T-helper 9 cell (primary cell): ENCODE data around the gene ATP8B4.
"Not testable (repeated sequence)": the region's sequence is repeated elsewhere in the genome, so short reads cannot be mapped to it uniquely, and the experiment has no call there.

Experiments used
- DNase-seq: peaks from one replicate; pipeline ENCODE4 v3.0.0-alpha.2; 2020

ATP8B4 gene

GRCh38 chr15:50003786-50004334 is 115.2 kb downstream of the ATP8B4 start:
- DNase-seq = peak; percentile 24

DNA sequence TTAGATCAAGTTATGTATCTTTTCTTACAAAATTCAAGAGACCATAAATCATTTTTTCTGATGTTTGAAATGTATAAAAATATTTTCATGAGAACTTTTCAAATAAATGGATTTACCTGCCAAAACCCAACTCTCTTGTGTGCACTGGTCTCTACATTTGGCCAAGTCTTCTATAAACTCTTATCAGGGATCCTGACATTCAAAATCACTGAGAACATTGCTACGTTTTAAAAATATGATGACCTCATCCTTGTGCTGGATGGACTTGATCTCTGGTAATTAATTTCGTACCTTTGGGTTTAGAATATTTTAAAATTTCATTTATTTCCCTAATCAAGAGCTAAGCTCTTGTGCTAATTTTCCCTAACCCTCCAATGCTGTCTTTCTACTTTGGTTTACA is 127.4 kb downstream of the ATP8B4 start:
- DNase-seq = no peak

DNA sequence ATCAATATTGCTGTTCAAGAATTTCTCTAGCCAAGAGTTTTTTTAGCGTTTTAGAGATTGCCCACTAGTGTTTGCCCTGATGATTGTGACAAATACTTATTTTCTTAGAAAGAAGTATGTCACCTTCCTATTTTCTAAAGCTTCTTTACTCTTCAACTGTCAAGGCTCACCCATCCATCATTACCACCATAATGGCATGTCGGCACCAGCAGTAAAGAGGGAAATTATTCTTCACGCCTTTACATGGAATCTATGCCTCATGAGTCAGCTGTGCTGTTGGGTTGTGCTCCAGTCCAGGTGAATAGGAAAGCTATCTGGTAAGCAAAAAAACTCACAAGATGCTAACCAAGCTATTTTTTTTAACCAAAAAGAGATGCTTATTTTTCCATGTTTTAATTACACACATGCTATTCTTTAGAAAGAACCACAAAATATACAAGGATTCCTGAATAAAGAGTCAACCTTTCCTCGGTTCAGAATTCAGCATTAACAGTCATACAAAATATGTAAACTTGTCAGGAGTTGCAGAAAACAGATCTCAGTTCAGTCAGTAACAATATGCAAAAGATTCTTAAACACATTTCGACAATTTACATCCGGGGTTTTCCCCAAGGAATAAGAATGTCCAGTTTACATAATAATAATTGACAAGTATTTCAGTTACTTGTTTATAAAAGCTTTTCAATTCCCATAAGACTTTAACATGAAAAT is 128.0 kb downstream of the ATP8B4 start:
- DNase-seq = no peak

DNA sequence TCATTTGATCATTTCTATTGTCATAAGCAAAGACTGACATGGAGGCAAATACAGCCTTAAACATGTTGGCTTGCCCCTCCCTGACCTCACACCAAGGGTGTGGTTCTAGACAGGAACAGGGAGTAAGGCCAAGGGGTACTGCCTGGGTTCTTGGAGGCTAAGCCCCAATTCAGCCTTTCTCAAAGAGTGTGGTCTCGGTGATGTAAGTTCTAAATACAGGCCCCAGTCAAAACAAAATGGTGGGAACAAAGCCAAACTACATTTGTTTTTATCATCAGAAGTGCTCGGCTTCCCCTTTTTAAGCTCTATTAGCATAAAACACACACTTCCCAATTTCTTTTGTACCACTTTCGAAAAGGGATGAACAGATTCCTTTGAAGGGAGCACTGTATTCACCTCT is 129.5 kb downstream of the ATP8B4 start:
- no peak for DNase-seq

GRCh38 chr15:49988766-49989165 is 130.3 kb downstream of the ATP8B4 start:
- DNase-seq = no peak

DNA sequence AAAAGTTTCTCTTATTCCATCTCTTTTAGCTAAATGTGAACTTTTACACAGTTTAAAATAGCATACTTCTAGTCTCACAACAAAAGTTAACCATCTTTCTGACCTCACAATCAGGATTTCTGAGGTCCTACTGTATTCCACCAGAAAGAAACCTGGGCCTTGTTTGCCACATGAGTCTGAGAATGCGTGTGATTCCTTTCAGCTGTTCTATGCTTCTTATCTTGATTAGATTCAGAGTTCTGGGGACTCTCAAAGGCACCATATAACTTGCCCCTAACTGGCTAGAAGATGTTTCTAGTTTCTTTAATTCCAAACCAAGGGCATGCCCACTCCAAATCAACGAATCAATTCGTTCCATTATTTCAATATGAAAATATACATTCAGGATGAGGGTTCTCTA is 131.1 kb downstream of the ATP8B4 start:
- DNase-seq = no peak

DNA sequence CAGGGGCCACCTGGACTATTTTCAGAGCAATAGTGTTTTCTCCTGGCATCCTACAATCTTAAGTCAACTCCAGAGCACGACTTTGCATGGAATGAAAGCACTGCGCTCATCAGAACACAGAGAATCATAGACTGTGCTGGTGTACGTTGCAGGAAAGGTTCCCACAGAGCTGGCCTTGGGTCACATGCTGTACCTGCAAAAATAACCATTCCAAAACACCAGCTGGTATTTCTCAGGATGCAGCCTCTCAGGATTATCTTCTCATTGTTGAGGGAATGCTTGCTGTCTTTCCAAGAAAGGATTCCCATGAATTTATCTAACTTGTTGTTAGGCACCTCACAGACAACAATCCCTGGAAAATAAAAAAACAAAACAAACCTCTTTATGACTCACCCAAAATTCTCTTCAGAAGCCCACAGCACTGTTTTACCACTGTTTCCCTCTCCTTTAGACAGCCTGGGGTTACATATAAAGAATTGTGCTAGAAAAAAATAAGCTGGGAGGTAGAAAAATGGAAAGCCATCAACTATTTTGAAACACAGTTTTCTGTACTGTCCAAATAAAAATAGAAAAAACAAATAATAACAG is 131.7 kb downstream of the ATP8B4 start:
- no peak for DNase-seq

GRCh38 chr15:49986326-49986725 is 132.7 kb downstream of the ATP8B4 start:
- DNase-seq = no peak

- no peak for DNase-seq
Observed at GRCh38 chr15:49985463-49985862, 133.6 kb downstream of the ATP8B4 start.

DNA sequence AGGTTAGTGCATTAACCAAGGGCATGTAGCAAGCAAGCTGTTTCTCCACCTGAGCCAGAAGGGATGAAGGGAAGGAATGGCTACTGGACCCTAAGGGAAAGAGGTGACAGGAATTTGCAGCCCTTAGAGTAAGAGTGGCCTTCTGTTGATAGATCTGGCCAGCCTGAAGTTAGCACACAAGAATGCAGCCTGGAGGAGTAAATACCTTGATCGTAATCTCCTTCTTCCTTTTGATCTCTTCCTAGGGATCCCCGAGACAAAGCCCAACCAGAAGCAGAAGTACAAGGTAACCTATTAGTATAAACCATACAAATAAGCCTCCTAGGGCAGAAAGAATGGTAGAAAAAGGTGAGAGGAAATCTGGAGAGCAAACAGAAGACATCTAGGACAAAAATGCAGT is 134.6 kb downstream of the ATP8B4 start:
- DNase-seq = no peak

GRCh38 chr15:49982584-49982983 is 136.4 kb downstream of the ATP8B4 start:
- DNase-seq = no peak

- DNase-seq = no peak
Observed at GRCh38 chr15:49979705-49980382, 139.2 kb downstream of the ATP8B4 start.

DNA sequence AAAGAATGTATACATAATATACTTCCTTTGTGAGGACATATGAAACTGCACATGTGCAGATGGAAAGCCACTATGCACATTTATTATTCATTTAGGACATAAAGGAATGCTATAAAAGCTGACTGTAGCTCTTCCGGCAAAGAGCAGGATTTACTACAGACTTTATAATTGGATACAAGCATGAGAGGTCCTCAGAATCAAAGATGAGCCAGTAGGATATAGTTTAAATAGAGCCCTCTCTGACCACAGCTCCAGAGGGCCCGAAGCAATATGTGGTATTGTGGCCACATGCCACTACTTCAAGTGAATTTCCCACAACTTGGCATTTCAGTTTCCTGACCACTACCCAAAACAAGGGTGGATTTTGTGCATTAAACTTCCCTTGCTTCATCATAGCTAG is 140.9 kb downstream of the ATP8B4 start:
- DNase-seq = no peak

DNA sequence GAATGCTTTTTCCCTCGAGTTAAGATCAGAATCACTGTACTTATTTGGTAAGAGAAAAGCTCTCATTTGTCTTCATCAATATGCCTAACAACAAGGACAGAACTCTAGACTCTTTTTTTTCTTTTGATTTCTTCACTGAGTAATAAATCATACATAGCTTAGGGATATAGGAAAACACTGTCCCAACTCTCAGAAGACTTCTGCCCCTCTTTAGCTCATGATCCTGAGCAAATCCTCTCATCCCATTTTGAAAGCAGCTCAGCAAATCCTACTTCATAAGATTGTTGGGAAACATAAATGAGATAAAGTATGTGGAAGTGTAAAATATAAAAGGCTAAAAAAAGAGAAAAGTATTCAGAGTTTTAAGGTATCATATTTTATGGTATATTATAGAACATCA is 141.7 kb downstream of the ATP8B4 start:
- DNase-seq = no peak

- DNase-seq = no peak
Observed at GRCh38 chr15:49964551-49964950, 154.5 kb downstream of the ATP8B4 start.

DNA sequence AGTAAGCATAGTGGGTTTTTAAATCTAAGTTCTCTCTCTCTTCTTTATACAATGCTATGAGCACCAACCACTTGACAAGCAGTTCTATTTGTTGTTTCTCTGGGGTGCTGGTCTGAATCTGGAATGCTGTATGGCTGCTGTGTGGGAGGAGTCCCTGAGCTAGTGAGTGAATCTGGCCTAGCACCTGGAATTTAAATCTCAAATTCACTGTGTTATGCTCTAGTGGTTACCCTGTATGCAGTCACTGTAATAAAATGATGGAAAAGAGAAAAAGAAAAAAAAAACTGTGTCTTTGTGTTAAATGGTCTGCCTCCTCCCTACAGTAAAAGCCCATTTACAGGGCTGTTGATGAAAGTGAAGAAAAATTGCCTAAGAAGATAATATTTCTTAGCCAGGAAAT is 155.0 kb downstream of the ATP8B4 start:
- DNase-seq = no peak

DNA sequence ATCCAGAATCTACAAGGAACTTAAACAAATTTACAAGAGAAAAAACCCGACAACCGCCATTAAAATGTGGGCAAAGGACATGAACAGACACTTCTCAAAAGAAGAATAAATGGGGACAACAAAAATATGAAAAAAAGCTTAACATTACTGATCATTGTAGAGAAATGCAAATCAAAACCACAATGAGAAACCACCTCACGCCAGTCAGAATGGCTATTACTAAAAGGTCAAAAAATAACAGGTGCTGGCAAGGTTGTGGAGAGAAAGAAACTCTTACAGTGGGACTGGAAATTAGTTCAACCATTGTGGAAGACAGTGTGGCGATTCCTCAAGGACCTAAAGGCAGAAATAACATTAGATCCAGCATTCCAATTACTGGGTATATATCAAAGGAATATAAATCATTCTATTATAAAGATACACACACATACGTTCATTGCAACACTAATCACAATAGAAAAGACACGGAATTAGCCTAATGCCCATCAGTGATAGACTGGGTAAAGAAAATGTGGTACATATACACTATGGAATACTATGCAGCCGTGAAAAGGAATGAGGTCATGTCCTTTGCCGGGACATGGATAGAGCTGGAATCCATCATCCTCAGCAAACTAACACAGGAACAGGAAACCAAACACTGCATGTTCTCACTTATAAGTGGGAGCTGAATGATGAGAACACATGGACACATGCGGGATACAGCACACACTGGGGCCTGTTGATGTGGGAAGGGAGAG is 155.8 kb downstream of the ATP8B4 start:
- DNase-seq = not testable (repeated sequence)

GRCh38 chr15:49962044-49962602 is 156.9 kb downstream of the ATP8B4 start:
- DNase-seq = no peak

- DNase-seq = no peak
Observed at GRCh38 chr15:49953421-49953820, 165.6 kb downstream of the ATP8B4 start.

GRCh38 chr15:49946681-49947080 is 172.4 kb downstream of the ATP8B4 start:
- no peak for DNase-seq

GRCh38 chr15:49934487-49934886 is 184.5 kb downstream of the ATP8B4 start:
- DNase-seq = no peak

DNA sequence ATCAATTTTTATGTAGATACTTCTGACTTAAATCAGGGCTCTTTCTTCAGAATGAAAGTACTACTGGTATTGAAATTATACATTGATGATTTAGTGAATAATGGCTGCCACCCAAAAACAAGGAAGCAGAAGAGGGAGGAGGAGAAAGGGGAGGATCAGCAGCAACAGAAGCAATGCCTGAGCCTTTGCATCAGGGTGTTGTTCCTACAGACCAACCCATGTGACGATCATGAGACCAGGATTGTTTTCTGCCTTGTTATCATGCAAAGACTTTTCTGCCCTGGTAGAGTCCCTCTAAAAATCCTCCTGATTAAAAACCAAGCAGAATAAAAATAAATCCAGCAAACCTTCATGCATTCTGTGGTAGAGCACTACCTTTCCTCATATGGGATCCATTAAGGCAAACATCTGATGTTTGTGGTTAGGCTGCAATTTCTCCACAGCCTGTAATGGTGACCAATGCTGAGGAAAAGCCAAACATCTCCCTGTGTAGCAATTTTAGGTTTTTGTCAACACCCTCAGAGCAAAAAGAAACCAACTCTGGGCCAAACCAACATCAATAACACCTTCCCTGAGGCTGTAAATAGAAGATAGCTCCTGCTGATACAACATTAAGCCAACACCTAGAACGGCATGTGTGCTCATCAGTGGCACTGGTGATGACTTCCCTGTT is 191.7 kb downstream of the ATP8B4 start:
- no peak for DNase-seq
